ENCODE results near the gene SHROOM4.

Gene SHROOM4

GRCh38 chrX:50618788-50619558 is 195.0 kb downstream of the SHROOM4 start:
- Histone ChIP-seq H3K36me3 (ENCODE audit: insufficient read depth, low read length) (no peaks in the 10 kb centered on the region), H3K4me1 (ENCODE audit: control insufficient read depth, insufficient read depth, low read length, unreplicated experiment) (no peaks in the 10 kb centered on the region), H3K4me3 (ENCODE audit: low read depth, low read length) (no peak overlapping the region), H2AFZ (ENCODE audit: low read length, unreplicated experiment) (no peak overlapping the region), H3K27me3 (ENCODE audit: insufficient read depth, low read length) (no peaks in the 10 kb centered on the region), H3K79me2 (ENCODE audit: control insufficient read depth, insufficient read depth, low read length, unreplicated experiment) (no peaks in the 10 kb centered on the region), H3K27ac (ENCODE audit: low read depth, low read length) (no peak overlapping the region)

DNA sequence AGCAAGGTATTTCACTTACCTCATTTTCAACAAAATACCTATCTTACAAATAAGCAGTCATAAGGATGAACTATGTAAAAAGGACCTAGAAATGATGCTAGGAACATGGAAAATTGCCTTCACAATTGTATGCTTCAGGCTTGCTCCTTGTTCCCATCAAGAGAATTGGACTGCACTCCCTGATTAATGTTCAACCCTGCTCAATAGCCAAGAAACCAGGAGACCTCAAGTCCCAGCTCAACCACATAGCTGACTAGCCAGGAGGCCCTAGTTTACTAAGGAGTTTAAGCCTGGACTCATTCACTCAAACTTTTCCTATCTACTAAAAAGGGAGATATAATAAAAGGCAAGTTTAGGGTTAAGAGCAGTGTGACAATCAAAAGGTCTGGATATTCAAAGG is 196.8 kb downstream of the SHROOM4 start:
- H2AFZ ChIP-seq (ENCODE audit: low read length, unreplicated experiment): no peak overlapping the region
- no peak overlapping the region for H3K27ac ChIP-seq (ENCODE audit: low read depth, low read length)
- no peaks in the 10 kb centered on the region for H3K4me1 ChIP-seq (ENCODE audit: control insufficient read depth, insufficient read depth, low read length, unreplicated experiment)
- no peaks in the 10 kb centered on the region for H3K27me3 ChIP-seq (ENCODE audit: insufficient read depth, low read length)
- no peak overlapping the region for H3K4me3 ChIP-seq (ENCODE audit: low read depth, low read length)
- H3K79me2 ChIP-seq (ENCODE audit: control insufficient read depth, insufficient read depth, low read length, unreplicated experiment): no peaks in the 10 kb centered on the region
- H3K36me3 ChIP-seq (ENCODE audit: insufficient read depth, low read length): no peaks in the 10 kb centered on the region

DNA sequence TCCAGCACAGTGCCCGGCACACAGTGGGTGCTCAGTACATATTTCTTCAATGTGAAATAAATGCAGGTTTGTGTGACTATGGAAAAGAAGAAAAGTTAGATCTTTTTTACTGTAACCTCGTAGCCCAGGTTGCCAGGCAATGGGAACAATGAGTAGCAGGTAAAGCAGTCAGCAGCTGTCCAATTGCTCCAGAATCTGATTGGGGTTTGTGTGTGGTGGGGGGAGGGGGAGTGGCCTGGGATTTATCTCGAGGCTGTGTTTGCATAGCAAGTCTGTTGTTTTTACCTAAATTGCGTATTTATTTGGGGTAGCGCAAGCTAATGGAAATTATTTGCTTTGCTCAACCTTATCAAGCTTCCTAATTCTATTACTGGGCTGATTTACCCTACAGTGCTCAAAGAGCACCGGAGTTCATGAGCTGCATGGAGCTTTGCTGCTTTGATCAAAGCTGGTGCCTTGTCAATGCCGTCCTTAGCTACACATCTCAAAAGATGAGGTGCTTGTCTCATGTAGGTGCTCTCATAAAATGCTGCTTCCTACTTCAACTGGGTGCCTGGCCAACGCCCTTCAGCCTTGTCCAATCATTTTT is 198.3 kb downstream of the SHROOM4 start:
- H3K4me3 ChIP-seq (ENCODE audit: low read depth, low read length): no peak overlapping the region
- no peaks in the 10 kb centered on the region for H3K79me2 ChIP-seq (ENCODE audit: control insufficient read depth, insufficient read depth, low read length, unreplicated experiment)
- no peaks in the 10 kb centered on the region for H3K4me1 ChIP-seq (ENCODE audit: control insufficient read depth, insufficient read depth, low read length, unreplicated experiment)
- H2AFZ ChIP-seq (ENCODE audit: low read length, unreplicated experiment): no peak overlapping the region
- H3K27ac ChIP-seq (ENCODE audit: low read depth, low read length): no peak overlapping the region
- no peaks in the 10 kb centered on the region for H3K36me3 ChIP-seq (ENCODE audit: insufficient read depth, low read length)
- no peaks in the 10 kb centered on the region for H3K27me3 ChIP-seq (ENCODE audit: insufficient read depth, low read length)

- Histone ChIP-seq H3K27me3 (ENCODE audit: insufficient read depth, low read length) (no peaks in the 10 kb centered on the region), H3K27ac (ENCODE audit: low read depth, low read length) (no peak overlapping the region), H3K36me3 (ENCODE audit: insufficient read depth, low read length) (no peaks in the 10 kb centered on the region), H2AFZ (ENCODE audit: low read length, unreplicated experiment) (no peak overlapping the region), H3K79me2 (ENCODE audit: control insufficient read depth, insufficient read depth, low read length, unreplicated experiment) (no peaks in the 10 kb centered on the region), H3K4me1 (ENCODE audit: control insufficient read depth, insufficient read depth, low read length, unreplicated experiment) (no peaks in the 10 kb centered on the region), H3K4me3 (ENCODE audit: low read depth, low read length) (no peak overlapping the region)
Measured at GRCh38 chrX:50614460-50614859, 199.5 kb downstream of the SHROOM4 start.

DNA sequence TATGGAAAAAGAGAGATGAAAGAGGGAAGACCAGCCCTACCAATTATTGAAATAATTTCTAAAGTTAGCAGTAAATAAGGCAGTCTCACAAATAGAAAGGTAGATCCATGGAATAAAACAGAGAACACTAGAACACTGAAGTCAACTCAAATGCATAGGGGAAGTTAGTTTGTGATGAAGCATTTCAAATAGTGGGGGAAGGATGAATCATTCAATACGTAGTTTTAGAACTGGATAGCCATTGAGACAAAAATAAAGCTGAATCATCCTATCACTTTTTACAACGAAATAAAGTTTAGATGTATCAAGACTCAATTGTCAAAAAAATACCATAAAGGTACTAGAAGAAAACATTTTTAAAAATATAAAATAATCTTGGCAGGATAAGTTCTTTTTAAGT is 200.1 kb downstream of the SHROOM4 start:
- Histone ChIP-seq H3K27ac (ENCODE audit: low read depth, low read length) (no peak overlapping the region), H3K79me2 (ENCODE audit: control insufficient read depth, insufficient read depth, low read length, unreplicated experiment) (no peaks in the 10 kb centered on the region)

DNA sequence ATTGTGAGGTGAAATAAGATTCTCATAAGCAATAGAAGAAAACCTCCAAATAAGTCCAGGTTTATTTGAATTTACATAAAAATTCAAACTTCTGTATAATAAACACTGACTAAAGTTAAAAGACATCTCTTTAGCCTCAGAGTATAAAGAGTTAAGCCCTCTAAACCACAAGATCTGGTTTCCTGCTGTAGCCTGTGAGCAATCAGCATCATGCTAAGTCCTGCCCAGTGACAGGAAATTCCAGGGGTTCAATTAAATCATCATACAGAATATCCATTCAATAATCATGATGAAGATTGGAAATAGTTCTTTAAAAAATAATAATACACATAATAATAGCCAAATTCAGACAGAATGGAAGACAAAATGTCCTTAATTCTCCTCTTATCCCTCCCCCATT is 204.2 kb downstream of the SHROOM4 start:
- H3K27ac ChIP-seq (ENCODE audit: low read depth, low read length): no peak overlapping the region
- no peaks in the 10 kb centered on the region for H3K79me2 ChIP-seq (ENCODE audit: control insufficient read depth, insufficient read depth, low read length, unreplicated experiment)
- H3K4me1 ChIP-seq (ENCODE audit: control insufficient read depth, insufficient read depth, low read length, unreplicated experiment): no peaks in the 10 kb centered on the region
- H3K36me3 ChIP-seq (ENCODE audit: insufficient read depth, low read length): no peaks in the 10 kb centered on the region
- no peak overlapping the region for H2AFZ ChIP-seq (ENCODE audit: low read length, unreplicated experiment)
- H3K4me3 ChIP-seq (ENCODE audit: low read depth, low read length): no peak overlapping the region
- no peaks in the 10 kb centered on the region for H3K27me3 ChIP-seq (ENCODE audit: insufficient read depth, low read length)

More for the DNA sequence above, 200.1 kb downstream of the SHROOM4 start:
- Histone ChIP-seq H3K36me3 (ENCODE audit: insufficient read depth, low read length) (no peaks in the 10 kb centered on the region), H3K27me3 (ENCODE audit: insufficient read depth, low read length) (no peaks in the 10 kb centered on the region), H3K4me1 (ENCODE audit: control insufficient read depth, insufficient read depth, low read length, unreplicated experiment) (no peaks in the 10 kb centered on the region), H2AFZ (ENCODE audit: low read length, unreplicated experiment) (no peak overlapping the region), H3K4me3 (ENCODE audit: low read depth, low read length) (no peak overlapping the region)

- no peak overlapping the region for H3K4me3 ChIP-seq (ENCODE audit: low read depth, low read length)
- H3K27ac ChIP-seq (ENCODE audit: low read depth, low read length): no peak overlapping the region
- no peaks in the 10 kb centered on the region for H3K27me3 ChIP-seq (ENCODE audit: insufficient read depth, low read length)
- H3K36me3 ChIP-seq (ENCODE audit: insufficient read depth, low read length): no peaks in the 10 kb centered on the region
- H2AFZ ChIP-seq (ENCODE audit: low read length, unreplicated experiment): no peak overlapping the region
- no peaks in the 10 kb centered on the region for H3K4me1 ChIP-seq (ENCODE audit: control insufficient read depth, insufficient read depth, low read length, unreplicated experiment)
- no peaks in the 10 kb centered on the region for H3K79me2 ChIP-seq (ENCODE audit: control insufficient read depth, insufficient read depth, low read length, unreplicated experiment)
Measured at GRCh38 chrX:50606300-50606950, 207.6 kb downstream of the SHROOM4 start.

DNA sequence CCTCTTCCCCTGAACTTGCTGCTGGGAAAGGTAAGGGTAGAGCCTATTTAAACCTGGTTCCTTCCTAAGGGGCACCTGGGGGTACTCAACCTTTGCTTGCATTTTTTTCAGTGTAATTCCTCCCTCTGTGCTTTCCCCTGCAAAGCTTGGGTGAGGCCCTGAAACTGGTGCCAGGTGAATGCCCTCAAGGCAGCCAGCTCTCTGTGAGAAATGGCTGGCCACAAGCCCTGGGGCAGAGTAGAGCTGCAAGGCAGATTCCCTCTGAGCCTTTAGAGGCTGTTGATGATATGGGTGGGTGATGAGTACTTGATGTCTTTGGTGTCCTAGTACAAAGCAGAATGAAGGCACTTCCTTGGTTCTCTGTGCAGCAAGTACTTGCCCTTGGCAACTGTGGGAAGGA is 217.9 kb downstream of the SHROOM4 start:
- Histone ChIP-seq H3K27ac (ENCODE audit: low read depth, low read length) (no peak overlapping the region), H3K4me1 (ENCODE audit: control insufficient read depth, insufficient read depth, low read length, unreplicated experiment) (no peaks in the 10 kb centered on the region), H3K27me3 (ENCODE audit: insufficient read depth, low read length) (no peaks in the 10 kb centered on the region), H3K79me2 (ENCODE audit: control insufficient read depth, insufficient read depth, low read length, unreplicated experiment) (no peaks in the 10 kb centered on the region), H3K4me3 (ENCODE audit: low read depth, low read length) (no peak overlapping the region), H2AFZ (ENCODE audit: low read length, unreplicated experiment) (no peak overlapping the region), H3K36me3 (ENCODE audit: insufficient read depth, low read length) (no peaks in the 10 kb centered on the region)

GRCh38 chrX:50594788-50595187 is 219.2 kb downstream of the SHROOM4 start:
- no peak overlapping the region for H2AFZ ChIP-seq (ENCODE audit: low read length, unreplicated experiment)
- no peaks in the 10 kb centered on the region for H3K27me3 ChIP-seq (ENCODE audit: insufficient read depth, low read length)
- no peaks in the 10 kb centered on the region for H3K79me2 ChIP-seq (ENCODE audit: control insufficient read depth, insufficient read depth, low read length, unreplicated experiment)
- H3K27ac ChIP-seq (ENCODE audit: low read depth, low read length): no peak overlapping the region
- no peaks in the 10 kb centered on the region for H3K4me1 ChIP-seq (ENCODE audit: control insufficient read depth, insufficient read depth, low read length, unreplicated experiment)
- H3K4me3 ChIP-seq (ENCODE audit: low read depth, low read length): no peak overlapping the region
- H3K36me3 ChIP-seq (ENCODE audit: insufficient read depth, low read length): no peaks in the 10 kb centered on the region

- no peaks in the 10 kb centered on the region for H3K36me3 ChIP-seq (ENCODE audit: insufficient read depth, low read length)
- no peaks in the 10 kb centered on the region for H3K79me2 ChIP-seq (ENCODE audit: control insufficient read depth, insufficient read depth, low read length, unreplicated experiment)
- no peak overlapping the region for H3K4me3 ChIP-seq (ENCODE audit: low read depth, low read length)
- no peaks in the 10 kb centered on the region for H3K4me1 ChIP-seq (ENCODE audit: control insufficient read depth, insufficient read depth, low read length, unreplicated experiment)
- H3K27ac ChIP-seq (ENCODE audit: low read depth, low read length): no peak overlapping the region
- H3K27me3 ChIP-seq (ENCODE audit: insufficient read depth, low read length): no peaks in the 10 kb centered on the region
- H2AFZ ChIP-seq (ENCODE audit: low read length, unreplicated experiment): no peak overlapping the region
Measured at GRCh38 chrX:50586980-50587379, 227.0 kb downstream of the SHROOM4 start.

GRCh38 chrX:50586407-50586806 is 227.6 kb downstream of the SHROOM4 start:
- H3K27ac ChIP-seq (ENCODE audit: low read depth, low read length): no peak overlapping the region
- no peak overlapping the region for H3K4me3 ChIP-seq (ENCODE audit: low read depth, low read length)
- H2AFZ ChIP-seq (ENCODE audit: low read length, unreplicated experiment): no peak overlapping the region
- H3K4me1 ChIP-seq (ENCODE audit: control insufficient read depth, insufficient read depth, low read length, unreplicated experiment): no peaks in the 10 kb centered on the region
- no peaks in the 10 kb centered on the region for H3K27me3 ChIP-seq (ENCODE audit: insufficient read depth, low read length)
- H3K79me2 ChIP-seq (ENCODE audit: control insufficient read depth, insufficient read depth, low read length, unreplicated experiment): no peaks in the 10 kb centered on the region
- H3K36me3 ChIP-seq (ENCODE audit: insufficient read depth, low read length): no peaks in the 10 kb centered on the region
